GM18907 (cell line): Measurements from ENCODE around the gene ADCY3.

ENCODE experiments used
- ATAC-seq: cut with Tn5 transposase; IDR thresholded peaks from one replicate; pipeline ENCODE4 v1.9.1; 2021; ENCODE audit warnings: mild to moderate bottlenecking, moderate library complexity; ENCODE audit not compliant: unreplicated experiment

ADCY3 gene

DNA sequence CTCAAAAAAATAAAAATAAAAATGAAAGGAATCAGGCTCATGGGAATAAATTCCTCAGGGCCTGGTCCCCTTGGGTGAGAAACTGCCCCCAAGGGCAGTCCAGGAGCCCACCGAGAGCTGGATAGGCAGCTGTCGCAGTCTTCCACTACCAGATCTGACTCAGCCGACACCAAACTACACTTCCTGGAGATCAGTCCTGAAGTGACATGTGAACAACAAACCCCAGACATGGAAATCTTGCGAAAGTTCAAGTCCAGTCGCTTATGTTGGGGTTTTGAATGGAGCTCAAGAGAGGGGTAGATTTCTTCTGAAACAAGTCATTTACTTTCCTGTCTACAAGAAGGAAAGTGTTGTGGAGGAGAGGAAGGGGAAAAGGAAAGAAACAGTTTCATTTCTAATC lies 12.9 kb downstream of the ADCY3 start:
- no peak for ATAC-seq

DNA sequence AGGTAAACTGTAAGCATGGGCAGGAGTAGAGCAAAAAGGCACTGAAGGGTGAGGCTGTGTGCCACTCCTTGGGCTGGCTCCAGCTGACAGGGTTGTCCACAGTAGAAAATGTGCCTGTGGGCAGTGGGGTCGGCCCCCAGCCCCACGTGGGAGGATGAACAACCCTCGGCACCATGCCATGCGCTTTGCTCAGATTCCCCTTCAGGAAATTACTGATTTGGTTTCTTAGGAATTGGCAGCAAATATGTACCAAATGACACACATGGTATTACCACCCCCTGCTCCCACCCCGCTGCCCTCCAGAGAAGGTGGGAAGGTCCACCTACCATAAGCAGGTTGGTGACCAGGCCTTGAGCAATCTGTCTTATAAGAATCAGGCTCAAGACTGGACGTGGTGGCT lies 13.6 kb downstream of the ADCY3 start:
- ATAC-seq = no peak

- ATAC-seq = no peak
Measured at GRCh38 chr2:24903161-24904103, 16.6 kb downstream of the ADCY3 start.

DNA sequence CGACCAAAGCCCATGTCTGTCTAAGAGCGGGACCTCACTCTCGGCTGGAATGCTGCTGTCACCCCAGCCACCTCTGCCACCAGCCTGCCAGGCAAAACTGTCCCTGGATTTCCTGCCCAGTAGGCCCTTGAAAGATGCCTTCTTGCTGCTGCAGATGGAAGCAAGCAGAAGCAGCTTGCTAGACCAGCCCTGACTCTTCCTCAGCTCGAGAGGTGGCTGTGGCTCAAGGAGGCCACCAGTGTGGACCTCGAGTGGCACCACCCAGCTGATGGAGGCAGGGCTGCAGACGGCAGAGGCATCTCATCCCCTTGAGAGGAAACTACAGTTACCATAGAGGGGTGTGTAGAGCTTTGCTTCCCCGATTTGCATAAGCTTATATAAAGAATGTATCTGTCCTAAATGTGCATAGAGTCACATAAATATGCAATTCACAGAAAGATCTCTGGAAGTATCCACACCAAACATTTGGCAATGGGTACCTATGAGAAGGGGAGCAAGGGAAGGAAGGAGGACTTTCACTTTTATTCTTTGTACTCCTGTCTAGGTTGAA lies 20.6 kb downstream of the ADCY3 start:
- no peak for ATAC-seq

DNA sequence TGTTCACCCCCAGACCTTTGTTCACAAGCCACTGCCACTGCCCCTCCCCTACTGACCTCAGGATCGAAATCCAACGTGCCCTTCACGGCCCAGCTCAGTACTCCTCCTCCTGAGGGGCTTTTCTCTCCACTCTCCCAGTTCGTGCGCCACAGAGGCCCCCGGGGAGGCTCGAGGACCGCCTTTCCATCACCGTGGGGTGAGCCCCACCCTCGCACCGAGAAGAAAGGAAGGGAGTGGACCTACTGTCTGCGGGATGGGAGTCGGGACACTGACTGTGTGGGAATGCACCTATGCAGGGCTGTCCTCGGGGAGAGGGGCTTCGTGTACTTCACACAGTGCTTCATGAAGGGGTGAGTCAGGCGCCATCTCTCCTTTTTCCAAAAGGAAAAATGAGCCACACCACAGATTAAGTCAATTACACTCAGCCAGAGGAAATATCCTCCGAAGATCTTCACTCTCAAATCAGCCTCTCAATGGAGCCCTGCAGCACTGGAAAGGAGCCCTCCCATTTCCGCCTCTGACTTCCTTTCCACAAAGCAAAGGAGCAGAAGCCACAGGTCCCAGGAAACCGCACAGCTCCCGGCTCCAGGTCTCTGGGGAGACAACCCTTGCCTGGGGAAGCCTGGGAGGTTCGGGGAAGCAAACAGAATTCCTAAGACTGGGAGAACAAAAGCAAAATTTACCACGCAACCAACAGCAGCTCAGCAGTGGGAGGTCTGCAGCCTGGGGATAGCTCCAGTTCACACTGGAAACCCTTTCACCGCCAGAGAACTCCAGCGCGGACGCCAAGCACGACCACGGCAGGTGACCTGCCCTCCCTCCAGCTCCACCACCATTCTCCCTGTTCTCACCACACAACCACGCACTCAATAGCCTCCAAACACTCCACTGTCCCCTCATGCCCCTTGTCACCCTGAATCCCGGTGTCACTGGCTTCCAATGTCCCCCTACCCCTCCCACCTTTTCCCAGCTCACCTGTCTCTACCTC lies 21.6 kb downstream of the ADCY3 start:
- no peak for ATAC-seq

DNA sequence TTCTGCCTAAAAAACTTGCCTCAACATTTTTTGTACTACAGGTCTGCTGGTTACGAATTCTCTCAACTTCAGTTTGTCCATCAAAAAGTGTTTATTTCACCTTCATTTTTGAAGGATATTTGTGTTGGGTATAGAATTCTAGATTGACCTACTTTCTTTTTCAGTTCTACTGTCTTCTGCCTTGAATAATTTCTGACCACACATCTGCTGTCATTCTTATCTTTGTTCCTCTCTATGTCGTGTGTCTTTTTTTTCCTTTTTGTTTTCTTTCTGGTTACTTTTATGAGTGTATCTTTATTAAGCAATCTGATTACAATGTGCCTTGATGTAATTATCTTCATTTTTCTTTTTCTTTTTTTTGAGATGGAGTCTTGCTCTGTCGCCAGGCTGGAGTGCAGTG lies 25.3 kb downstream of the ADCY3 start:
- ATAC-seq = no peak

- no peak for ATAC-seq
Measured at GRCh38 chr2:24893934-24894333, 26.1 kb downstream of the ADCY3 start.

GRCh38 chr2:24892928-24893327 lies 27.1 kb downstream of the ADCY3 start:
- no peak for ATAC-seq

GRCh38 chr2:24891201-24891600 lies 28.8 kb downstream of the ADCY3 start:
- no peak for ATAC-seq

- ATAC-seq = no peak
Measured at GRCh38 chr2:24889221-24889620, 30.8 kb downstream of the ADCY3 start.

- ATAC-seq = no peak
Measured at GRCh38 chr2:24888177-24888576, 31.9 kb downstream of the ADCY3 start.

- no peak for ATAC-seq
Measured at GRCh38 chr2:24887307-24887874, 32.6 kb downstream of the ADCY3 start.

- no peak for ATAC-seq
Measured at GRCh38 chr2:24886691-24887304, 33.2 kb downstream of the ADCY3 start.

DNA sequence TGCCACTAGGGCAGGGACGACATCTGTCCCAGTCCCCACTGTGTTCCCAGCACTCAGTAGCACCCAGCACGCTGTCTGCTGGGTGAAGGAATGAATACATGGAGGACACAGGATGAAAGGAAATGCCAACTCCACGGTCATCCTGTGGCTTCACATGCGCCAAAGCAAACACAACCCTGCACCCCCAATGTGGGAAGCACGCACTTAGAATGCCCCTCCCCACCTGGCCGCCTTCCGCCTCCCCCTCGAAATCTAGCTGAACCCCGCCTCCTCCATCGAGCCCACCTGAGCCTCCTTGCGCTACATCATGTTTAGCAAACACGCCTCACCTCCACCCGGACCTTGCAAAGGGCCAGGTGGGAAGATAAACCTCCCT lies 33.9 kb downstream of the ADCY3 start:
- ATAC-seq = no peak

DNA sequence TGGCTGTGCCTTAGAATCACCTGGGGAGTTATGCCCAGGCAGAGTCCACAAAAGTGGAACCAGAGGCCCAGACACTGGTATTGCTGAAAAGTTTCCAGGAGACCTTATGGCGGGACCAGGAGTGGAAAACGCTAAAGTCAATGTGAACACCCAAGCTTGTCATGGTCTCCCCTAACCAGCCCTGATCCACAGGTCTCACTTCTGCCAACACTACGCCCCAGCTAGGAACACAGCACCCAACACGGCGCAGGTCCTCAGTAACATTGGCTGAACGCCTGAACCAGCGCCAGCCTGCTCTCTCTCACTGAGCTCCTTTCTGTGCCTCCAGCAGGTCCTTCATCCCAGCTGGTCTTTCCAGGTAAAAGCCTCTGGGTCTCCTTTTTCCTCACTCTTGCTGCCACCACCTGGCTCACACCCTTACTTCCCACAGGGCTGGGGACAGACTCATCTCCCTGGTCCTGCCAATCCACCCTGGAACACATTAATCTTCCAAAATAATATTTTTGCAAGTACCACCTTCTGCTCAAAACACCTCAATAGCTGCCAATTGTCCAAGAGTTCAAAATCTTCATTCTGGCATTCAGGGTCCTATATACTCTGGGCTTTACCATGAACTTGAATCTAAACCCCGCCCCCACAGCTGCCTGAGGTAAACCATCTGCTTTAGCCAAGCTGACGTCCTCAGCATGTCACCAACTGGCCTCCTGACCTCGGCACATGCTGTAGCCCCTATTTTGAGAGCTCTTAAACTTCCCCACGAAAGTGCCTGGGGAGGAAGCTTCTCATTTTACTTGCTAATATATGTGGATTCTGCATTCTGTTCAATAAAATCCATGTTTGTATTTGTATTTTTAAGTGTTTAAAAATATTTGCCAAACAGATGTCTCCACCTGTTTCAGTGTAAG lies 34.6 kb downstream of the ADCY3 start:
- ATAC-seq = no peak

- no peak for ATAC-seq
Measured at GRCh38 chr2:24883946-24884345, 36.1 kb downstream of the ADCY3 start.

DNA sequence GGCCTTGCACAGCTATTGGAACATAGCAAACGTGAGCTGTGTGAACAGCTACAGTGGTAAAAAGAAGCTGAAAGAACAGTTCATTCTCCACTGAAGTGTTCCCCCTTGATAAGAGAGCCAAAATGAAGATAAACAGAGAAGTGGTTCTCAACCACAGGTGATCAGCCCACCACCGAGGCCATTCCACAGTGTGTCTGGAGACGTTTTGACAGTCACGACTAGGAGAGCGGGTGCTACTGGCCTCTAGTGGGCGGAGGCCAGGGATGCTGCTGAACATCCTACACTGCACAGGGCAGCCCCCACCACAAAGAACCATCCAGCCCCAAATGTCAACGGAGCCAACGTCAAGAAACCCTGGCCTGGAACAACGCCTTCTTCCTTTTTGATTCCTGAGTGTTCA lies 38.4 kb downstream of the ADCY3 start:
- ATAC-seq = no peak

- ATAC-seq = no peak
Measured at GRCh38 chr2:24881158-24881557, 38.9 kb downstream of the ADCY3 start.

DNA sequence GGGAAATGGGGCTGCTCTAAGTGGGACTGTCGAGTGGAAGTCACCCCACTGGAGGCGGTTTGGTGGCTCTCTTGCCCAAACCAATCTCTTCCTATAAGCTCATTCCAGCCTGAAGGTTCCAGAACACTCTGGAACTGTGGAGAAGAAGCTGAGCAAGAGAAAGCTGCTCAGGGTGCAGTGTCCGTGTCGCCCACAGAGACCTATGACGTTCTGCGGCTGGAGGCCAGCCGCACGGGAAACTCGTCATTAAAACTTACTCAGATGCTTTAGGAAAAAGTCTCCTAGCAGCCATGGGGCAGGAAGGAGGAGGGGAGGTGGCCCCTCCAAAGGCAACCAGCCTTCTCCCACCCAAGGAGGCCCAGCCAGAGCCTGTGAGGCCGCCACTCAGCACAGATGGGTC lies 41.7 kb downstream of the ADCY3 start:
- no peak for ATAC-seq

DNA sequence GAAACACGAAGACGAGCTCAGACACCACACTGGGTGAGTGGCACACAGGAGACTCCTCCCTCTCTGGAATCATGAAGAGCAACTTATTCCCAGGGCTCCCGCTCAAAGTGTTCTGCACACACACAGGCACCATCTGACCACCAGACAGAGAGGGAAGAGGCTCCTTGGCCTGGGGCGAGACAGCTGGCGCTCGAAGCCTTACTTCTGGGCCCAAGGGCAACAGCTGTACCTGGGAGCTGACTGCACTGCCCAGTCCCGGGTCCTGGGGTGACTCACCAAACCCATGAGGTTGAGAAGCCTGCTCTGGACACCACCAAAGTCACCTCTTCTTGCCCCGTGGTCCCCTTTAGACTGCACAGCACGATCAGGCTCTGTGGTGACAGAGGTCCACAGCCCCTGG lies 42.4 kb downstream of the ADCY3 start:
- ATAC-seq = no peak
